T-helper 2 cell treated with Interferon-gamma antibody and Interleukin-4, amounts not matched to agents 100 ng/mL and 5 ng/mL, for 36 hours (primary cell): ENCODE data around the gene GID8. TPM values are rescaled to one million over a fixed set of nuclear protein-coding genes. Genes with fewer than 3 reads are reported as not detected.

Source experiments
- intact Hi-C: fragments of 100-400 bp; cut with micrococcal nuclease; formaldehyde crosslinking; loops from one replicate; pipeline ENCODE4 v1.15.1; 2023
- total RNA-seq: library from RNA; stranded (reverse); gene quantifications from 2 replicates; pipeline ENCODE4 v1.2.3, GENCODE V29; 2022

The GID8 gene
- 34.9 and 35.3 TPM in 2 replicates for total RNA-seq

DNA sequence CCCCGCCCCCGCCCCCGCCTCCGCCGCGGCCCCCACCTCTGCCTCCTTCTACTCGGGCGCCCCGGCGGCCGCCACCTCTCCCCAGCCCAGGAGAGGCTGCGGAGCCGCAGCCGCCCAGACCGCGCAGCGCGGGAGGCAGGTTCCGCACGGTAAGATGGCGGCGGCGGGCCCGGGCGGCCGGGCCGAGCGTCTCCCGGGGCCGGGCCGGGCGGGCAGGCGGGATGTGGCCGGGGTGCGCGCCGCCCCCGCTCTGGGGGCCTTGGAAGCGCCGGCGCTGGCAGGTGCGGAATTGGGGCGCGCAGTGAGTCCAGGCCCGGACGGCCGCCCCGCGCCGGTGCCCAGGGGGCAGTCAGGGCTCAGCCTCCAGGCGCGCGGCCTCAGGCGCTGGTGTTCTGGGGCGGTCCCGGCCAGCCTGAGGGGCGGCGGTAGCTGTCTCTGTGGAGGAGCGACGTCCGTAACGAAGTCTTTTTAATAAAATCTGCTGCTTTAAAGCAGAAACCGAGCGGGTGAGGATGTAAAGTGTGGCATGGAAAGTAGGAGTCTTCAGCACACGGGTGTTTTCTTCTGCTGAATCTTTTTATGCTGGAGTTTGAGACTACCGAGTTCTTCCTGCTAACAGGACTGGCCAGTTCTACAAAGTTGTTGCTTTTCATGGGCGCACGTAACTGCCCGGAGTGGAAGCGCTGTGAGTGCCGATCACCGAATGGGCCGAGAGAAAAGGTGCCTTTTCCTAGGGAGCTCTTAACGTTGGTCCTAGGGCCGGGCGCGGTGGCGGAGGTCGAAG lies at the start of gene GID8:
TSS of gene GID8 (plus strand) at position 43 of the 784 bp plus-strand sequence. CDS start 3,356 bp downstream, outside the sequence.
- intact Hi-C loops: loop anchor here (1.0 to 5.0 kb wide), 5 partner anchors 9 to 636 kb away; partner anchors contain the start of gene ADRM1

DNA sequence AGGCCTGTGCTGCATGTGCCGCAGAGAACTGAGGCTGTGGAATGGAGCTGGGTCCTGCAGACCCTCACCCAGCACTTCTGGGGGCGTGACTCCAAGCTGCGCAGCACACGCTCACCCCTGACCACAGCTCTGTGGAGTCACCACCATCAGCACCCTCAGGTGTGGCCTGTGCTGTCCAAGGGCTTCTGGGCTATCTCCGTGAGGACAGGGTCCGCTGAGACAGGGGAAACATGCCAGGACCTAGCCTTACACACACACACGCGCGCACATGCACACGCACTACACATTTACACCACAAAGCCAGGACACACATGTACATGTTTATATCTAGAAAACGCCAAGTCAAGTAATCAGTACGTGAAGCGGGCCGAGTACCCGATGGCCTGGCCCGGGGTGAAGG lies 49.5 kb upstream of the GID8 start:
- intact Hi-C loops: no loop called here

DNA sequence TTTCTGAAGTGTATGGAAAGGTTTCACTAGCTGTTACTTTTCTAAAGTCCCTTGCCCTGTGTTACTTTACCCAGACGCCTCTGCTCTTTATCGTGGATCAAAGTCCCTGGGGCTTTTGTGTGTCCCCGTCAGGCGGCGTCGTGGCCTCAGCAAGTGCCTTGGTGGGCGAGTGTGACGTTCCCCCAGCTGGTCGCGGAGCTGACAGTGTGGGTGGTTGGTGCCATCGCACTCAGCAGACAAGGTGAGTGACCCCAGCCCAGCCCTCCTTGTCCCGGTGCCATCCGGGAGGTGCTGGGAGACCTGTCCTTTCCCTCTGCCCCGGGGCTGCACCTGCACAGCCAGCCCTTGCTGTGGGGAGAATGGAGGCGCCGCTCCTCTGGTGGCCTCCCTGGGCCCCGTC lies 49.0 kb upstream of the GID8 start:
- intact Hi-C loops: no loop called here

DNA sequence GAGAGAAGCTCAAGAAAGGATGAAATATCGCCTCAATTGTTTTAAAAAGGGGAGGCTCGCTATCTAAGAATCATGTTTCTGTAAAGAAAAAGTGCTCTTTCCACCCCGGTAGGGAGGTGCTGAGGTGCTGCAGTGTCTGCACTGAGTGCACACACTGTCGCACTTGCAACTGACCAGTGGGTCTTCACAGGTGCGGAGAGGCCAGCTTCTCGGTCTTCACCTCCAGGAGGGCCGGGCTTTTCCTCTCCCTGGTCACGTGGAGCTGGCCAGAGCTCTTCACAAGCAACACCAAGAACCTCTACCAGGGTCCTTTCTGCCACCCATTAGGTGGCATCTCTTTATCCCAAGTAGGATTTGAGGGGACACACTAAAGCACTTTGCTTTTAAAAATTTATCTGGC lies 48.5 kb upstream of the GID8 start:
- intact Hi-C loops: no loop called here

DNA sequence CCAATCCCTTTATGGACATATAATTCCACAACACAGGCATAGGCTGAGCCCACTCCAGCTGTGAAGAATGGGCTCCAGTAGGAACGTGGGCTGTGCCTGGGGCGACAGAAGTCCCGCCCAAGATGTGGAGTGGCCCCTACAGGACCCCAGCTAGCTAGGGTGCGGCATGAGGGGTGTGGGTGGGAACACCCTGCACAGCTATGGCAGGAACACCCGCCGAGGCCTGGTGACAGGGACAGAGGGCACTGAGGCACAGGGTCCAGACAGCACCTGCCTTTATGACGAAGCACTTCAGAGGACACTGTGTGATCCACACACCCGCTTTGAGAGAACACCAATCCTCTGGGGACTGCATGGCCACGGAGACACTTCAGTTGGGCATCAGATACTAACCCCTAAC lies 48.1 kb upstream of the GID8 start:
- intact Hi-C loops: no loop called here

DNA sequence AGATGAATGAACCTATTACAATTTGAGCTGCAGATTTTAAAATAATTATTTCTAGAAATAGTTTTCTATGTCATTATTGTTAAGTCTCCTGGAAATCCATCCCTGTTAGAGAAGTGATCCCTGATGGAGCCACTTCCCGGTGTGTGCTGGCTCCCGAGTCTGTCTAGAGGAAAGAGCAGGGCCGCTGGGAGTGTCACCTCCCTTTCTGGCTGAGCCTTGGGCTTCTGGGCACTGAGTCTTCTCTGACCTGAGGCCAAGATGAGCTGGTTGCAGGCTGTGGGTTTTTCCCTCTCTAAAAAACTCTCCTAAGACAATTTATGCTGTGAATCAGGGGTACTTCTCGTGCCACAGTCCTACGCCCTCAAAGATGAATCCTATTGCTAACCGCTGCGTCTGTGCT lies 47.5 kb upstream of the GID8 start:
- intact Hi-C loops: no loop called here

DNA sequence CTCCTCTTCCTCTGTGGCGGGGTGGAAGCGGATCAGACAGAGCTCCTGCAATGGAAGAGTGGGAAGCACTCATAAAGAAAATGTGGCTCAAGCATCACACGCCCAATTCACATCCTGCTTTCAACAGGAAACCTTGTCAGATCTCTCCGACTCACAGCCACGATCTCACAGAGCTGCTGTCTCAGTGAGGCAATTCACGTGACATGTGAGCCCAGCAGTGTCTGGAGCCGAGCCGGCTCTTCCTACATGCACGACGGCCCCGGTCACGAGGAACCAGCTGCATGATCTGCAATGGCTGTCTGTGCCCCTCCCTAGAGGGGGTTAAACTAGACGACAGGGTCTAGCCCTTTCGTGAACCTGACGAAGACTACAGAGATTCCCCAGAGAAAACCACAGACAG lies 46.8 kb upstream of the GID8 start:
- intact Hi-C loops: no loop called here

DNA sequence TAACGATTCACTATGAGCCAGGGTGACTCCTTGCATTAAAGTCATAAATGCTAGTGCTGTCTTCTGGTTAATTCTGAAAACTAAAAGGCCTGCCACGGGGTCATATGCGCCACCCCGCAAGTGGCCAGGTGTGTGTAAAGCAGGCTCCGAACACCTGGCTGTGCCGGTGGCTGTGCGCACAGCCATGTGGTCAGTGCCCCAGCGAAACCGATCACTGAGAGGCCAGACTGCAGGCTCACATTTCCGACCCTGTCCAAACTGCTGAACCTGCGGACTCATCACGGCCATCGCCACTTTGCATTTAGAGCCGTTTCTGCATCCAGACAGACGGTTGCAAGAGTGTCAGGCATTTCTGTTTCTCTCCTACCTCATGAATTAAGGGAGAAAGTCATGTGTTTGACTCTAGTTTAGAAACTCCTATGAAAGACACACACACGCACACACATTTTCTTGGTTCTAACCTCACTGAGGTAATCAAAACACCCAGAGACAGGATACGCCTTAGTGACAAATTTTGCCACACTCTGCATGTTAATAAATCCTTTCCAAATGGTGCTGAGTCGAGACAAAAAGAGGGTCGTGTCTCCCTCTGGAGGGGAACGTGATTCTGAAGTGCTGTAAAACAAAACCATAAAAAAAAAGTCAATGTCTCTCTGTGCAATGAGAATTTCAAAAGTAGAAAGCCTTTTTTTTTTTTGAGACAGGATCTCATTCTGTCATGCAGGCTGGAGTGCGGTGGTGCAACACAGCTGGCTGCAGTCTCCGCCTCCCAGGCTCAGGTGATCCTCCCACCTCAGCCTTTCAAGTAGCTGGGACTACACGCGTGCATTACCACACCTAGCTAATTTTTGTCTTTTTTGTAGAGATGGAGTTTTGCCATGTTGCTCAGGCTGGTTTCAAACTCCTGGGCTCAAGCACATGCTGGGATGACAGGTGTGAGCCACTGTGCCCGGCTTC lies 45.3 kb upstream of the GID8 start:
- intact Hi-C loops: no loop called here

DNA sequence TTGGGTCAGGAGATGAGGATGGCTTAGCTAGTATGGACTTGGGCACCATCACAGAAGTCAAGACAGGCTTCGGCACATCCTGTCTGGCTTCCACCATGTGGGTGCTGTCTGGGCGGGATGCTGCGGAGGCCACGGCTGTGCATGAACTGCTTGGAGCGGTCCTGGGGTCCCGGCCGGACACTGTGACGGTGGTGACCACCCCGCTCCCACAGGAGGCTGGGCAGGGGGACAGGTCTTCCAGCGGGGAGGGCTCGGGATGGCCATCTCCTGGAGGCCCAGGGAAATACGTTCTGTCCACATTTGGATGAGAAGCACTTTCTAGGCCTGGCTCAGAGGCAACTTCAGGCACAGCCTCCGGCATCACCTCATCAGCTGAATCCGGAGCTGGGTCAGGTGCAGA lies 44.2 kb upstream of the GID8 start:
- intact Hi-C loops: no loop called here

DNA sequence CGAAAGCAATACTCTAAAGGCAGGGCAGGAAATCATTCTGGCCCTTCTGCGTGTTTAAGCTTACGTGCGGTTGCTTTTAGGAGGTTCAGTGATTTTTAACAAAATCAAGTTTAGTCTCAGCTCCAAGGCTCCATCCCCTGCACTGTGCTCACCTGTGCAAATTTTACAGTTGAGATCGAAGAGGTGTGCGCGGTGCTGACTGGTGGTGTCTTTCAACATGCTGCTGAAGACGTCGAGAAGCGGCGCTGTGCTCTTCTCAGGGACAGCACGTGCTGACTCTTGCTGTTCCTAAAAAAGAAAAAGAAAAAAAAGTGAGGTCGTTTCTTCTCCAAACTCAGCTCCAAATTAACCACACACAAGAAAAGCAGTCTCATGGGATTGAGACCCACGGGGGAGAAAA lies 43.7 kb upstream of the GID8 start:
- intact Hi-C loops: no loop called here

DNA sequence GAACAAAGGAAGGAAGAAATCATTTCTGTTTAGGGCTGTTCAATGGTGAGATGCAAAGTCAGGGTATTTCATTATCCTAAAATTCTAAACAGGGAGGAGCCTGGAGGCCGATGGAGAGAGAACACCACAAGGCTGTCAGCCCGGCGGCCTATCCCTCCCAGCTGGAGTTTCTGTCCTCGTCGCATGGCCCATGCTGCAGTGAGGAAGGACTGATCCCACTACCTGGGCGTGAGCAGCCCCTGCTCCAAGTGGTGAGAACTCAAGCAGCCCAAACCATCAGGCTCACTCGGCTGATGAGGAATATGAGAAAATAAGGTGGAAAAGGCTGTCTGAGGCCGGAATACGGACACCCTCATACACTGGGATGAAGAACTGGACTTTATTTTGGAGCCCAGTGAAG lies 42.4 kb upstream of the GID8 start:
- intact Hi-C loops: no loop called here

DNA sequence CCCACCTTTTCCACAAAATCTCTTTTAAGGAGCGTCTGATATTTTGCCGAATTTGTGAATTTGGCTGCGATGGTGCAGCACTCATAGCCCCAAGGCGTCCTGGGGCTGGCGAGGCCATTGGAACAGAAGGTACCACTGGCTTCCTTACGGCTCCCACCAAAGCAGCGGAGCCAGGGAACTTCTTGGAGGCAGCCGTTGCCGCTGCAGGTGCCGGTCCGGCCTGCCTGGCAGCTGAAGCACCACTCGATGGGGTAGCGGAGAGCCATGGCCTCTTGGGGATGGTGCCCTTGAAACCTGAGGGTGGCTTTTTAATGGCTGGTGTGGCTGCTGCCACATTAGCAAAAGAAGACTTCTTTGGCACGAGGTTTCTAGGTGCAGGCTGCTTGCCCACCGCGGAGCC lies 41.4 kb upstream of the GID8 start:
- intact Hi-C loops: no loop called here

DNA sequence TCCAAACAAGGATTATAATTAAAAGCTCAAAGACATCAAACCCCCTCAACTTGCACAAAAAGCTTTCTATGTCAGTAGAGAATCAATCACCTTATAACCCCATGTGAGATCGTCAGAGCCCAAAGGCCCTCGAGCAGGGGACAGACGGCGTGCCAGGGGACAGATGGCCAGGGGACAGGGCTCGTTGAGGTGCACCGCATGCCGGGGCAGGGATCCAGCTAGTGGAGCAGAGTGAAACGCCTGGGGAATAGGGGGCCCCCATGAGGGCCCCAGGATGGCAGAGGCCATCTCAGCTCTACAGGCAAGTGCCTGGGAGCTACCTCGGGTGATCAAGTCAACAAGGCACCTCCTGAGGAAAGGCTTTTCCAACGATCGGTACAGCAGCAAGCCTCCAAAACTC lies 40.3 kb upstream of the GID8 start:
- intact Hi-C loops: no loop called here

DNA sequence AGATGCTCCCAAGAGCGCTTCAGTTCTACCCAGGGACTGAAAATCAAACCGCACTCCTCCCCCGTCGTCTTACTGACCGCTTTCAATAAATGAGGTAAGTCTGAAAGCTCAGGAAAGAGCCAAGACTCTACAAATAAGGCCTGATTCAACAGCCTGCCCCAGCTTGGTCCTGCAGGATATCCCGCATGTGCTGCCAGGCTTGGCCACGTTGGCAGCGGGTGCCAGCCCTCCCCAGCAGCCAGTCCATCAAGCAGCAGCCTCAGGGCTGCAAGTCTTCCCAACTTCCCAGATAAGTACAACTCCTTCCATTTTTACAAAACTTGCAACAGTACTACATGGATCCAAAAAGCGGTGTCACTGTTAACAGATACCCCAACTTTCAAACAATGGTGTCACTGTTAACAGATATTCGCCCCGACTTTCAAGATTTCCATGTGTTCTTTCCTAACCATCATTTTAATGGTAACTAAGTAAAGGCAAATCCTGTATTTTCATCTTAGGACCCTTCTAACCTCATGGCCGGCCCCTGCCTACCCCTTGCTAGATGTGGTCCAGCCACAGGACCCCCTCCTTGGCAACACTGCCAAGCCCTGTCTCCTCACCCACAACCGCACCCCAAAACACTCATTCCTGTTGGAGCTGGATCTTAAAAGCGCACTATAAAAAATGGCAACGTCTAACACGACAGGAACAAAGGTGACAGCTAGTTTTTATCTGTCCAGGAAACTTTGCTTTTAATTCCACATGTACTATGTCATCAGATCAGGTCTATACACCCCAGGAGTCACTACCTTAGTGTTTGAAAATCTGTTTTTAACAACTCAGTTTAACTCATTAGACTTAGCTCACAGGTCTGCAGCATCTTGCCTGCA lies 39.6 kb upstream of the GID8 start:
- intact Hi-C loops: no loop called here

DNA sequence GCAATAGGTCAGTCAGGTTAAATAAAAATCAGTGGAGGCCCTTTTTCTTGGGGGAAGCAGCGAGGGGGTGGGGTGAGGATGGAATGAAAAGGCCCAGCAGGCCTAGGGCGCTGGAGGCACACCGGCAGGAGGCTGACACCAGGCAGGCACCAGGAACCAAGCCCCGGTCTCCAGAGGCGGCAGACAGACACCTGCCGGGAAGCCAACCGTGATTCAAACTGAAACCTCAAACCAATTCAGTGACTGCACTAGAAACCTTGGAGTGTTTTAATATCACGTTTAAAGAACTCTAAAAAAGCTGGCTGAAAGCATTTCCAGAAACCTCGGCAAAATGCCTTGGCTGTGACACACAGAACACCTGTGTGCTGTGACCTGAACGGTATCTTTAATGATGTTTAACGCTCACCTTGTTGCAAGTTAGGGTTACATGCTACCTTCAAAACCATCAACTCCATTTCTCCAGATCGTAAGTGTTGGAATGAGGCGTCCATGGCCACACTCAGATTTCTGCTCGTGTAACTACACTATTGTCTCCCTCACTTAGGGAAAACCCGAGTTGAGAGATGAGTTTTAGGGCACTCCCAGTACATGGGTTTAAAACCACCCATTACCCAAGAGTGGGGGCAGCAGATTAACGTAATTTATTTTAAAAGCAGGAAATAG lies 38.8 kb upstream of the GID8 start:
- intact Hi-C loops: no loop called here

DNA sequence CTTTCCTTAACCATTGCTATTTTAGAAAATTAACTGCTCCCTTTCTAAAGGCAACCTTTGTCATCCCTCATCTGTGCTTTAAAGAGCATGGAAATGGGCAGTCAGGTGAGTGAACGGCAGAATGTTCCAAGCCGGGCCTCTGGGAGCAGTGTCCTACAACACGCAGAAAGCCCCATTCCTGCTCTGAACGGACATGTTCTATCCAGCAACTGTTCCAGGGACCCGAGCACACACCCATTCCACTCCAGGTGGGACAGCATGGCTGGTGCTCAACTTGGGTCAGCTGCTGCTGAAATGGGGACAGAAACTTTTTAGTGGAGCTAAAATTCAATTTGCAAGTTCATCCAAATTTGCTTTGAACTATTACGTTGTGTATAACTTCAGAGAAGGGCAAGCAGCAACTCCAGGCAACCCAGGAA lies 38.3 kb upstream of the GID8 start:
- intact Hi-C loops: loop anchor here (1.0 to 5.0 kb wide), 3 partner anchors 19 to 110 kb away; partner anchors contain the start of gene GID8

DNA sequence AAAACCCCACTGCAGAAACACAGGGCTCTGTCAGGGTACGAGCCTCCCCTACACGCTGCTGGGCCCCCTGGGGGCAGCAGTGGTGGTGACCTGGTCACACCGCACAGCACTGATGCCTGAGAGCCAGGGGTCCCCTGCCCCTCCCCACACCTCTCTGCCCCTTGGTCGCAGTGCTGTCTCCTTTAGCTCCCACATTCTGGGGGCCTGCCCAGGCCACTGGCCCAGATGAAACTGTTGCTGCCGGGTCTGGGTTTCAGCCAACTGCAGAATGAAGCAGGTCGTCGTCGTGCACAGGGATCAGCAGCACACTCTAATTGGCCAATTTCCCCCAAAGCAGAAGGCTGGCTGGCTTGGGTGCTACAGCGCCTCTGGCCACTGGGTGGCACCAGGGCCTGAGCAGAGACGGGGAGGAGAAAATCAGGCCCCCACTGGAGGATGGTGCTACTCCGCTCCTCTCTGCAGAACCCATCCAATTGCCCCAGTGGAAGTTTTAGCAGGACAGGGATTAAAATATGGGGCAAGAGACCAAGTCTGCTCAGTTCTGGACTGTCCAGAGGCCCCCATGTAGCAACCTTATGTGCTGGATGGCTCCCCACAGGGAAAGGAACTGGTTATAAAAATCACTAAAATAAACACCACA lies 37.8 kb upstream of the GID8 start:
- intact Hi-C loops: loop anchor here (1.0 to 5.0 kb wide), 3 partner anchors 19 to 109 kb away; partner anchors contain the start of gene GID8

DNA sequence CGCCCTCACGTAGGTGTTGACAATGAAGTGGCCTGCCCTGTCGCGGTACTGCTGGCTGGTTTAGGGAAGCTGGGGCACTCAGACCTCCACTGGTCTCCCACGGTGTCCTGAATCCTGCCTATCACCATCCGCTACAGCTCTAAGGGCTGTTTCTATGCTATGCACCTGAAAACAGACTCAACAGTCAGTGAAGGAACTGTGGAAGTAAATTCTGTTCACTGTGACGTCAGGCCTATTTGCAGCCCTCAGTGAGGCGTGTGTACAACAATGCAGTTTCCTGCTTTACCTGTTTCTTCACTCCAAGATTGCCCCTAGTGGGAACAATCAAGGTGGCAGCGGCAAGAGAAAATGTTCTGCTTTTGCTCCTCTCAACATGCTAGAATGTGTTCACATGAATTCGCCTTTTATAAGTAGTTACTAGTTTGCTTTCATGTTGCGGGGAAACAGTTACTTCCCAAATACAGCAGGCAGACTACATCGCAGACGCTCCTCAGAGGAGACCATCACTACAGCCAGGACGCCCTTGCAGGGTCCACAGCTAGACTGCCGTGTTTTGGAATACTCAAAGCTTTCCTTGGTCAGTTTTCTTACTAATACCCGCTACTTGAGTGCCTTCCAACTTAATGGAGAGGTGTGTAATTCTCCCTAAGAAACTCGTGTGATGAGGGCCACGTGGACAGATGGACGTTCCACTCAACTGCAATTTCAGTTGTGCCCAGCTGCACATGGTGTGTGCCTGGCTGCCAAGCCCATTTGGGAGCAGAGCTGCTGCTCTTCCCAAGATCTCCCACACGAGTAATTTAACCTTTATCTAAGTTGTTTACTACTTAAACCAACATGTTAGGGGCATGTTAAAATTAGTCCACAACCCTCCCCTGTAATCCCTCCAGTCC lies 37.0 kb upstream of the GID8 start:
- intact Hi-C loops: loop anchor here (1.0 to 5.0 kb wide), 3 partner anchors 18 to 108 kb away; partner anchors contain the start of gene GID8

DNA sequence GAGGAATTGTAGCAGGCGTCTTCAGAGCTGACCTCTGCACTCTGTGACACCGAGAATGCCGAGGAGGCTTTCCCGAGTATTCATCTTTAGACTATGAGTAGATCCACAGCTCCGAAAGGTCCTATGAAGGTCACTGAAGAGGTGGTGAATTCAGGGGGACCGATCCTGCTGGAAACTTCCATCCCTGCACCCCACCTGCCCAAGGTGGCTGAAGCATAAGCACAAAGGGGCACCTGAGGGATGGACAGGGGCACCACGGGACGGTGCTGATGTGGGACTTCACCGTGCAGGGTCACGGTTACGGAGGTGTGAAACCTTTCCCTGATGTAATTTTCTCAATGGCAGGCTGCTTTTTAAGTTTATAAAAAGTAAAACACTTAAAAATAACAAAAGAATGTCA lies 36.1 kb upstream of the GID8 start:
- intact Hi-C loops: loop anchor here (2.0 to 5.0 kb wide), 2 partner anchors 17 to 35 kb away; partner anchors contain the start of gene GID8
